ENCODE results near the gene FRRS1L.

DNA sequence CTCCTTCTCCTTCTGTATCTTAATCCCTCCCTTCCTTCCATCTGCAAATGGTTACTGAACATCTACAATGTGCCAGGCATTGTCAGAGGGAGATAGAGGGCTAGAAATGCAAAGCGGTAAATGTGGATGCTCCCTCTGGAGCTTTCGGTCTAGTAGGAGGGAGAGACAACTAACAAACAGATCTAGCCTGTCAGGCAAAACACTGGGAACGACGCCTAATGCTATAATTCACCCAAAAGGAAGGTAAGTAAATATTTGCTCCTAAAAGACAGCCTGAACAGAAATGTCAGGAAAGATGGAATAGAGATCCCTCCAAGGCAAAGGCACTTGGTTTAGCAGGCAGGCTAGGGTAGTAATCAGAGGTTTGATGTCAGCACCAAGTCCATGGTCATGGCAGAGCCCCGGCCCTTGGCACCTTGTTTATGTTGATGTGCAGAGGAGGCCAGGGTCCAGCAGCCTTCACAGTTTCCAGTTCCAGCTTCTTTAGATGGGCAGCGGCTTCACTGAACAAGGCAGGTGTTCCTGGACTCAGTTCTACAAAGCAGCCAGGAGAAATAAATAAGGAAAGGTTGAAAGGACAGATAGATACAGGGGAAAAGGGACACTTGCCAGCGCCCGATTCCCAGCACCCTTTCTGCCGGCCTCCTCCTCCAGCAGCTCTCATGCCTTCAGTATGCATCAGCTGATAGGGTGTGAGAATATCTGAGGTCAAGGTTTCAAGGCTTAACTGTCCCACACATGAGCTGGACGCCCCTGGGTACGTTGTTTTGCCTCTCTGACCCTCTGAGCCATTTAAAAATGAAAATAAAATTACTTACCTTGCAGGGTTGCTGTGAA, 46.5 kb upstream of the FRRS1L start:
- TF ChIP-seq, protein P1, sequence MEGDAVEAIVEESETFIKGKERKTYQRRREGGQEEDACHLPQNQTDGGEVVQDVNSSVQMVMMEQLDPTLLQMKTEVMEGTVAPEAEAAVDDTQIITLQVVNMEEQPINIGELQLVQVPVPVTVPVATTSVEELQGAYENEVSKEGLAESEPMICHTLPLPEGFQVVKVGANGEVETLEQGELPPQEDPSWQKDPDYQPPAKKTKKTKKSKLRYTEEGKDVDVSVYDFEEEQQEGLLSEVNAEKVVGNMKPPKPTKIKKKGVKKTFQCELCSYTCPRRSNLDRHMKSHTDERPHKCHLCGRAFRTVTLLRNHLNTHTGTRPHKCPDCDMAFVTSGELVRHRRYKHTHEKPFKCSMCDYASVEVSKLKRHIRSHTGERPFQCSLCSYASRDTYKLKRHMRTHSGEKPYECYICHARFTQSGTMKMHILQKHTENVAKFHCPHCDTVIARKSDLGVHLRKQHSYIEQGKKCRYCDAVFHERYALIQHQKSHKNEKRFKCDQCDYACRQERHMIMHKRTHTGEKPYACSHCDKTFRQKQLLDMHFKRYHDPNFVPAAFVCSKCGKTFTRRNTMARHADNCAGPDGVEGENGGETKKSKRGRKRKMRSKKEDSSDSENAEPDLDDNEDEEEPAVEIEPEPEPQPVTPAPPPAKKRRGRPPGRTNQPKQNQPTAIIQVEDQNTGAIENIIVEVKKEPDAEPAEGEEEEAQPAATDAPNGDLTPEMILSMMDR (IDR thresholded peaks at IDR 0.05 in 8 of 11, conservative IDR thresholded peaks at IDR 0.05 in 3 of 11), result no peak
- TF ChIP-seq POLR2A (IDR thresholded peaks at IDR 0.05), result no peak

All from spleen (tissue), 7 donors.